AG09309 (cell line): ENCODE data around the gene NSD2.
A peak's percentile ranks its signal among the peaks of the same experiment; 100 is the strongest.

Experiments used
- DNase-seq: peaks from one replicate; pipeline ENCODE4 v3.0.0-alpha.2; 2010; ENCODE audit warnings: low read depth
- H3K4me3 ChIP-seq: 2 replicates; pipeline ENCODE4 v1.5.1; 2011; ENCODE audit warnings: mild to moderate bottlenecking, low read depth, low read length, moderate library complexity; ENCODE audit not compliant: control insufficient read depth
- CTCF ChIP-seq: IDR thresholded peaks from 2 replicates; pipeline ENCODE4 v1.5.1; 2011; ENCODE audit warnings: mild to moderate bottlenecking, low read depth, low read length, inconsistent platforms; ENCODE audit not compliant: insufficient read depth, control insufficient read depth; ENCODE audit errors: missing control alignments

The NSD2 gene

GRCh38 chr4:1870578-1871443 is at the start of gene NSD2:
Gene NSD2 (plus strand): TSS chr4:1871393. CDS start chr4:1900655, 29,262 bp downstream.
- peak within 1 kb of the TSS; percentile 63 for H3K4me3 ChIP-seq
- TF ChIP-seq CTCF = no peak
- peak; percentile 46 for DNase-seq

GRCh38 chr4:1821679-1822567 is 49.3 kb upstream of the NSD2 start:
- no peak overlapping the region for H3K4me3 ChIP-seq
- no peak for DNase-seq
- no peak for TF ChIP-seq CTCF

GRCh38 chr4:1822568-1823544 is 48.3 kb upstream of the NSD2 start:
- DNase-seq = no peak
- no peak for TF ChIP-seq CTCF
- no peak overlapping the region for H3K4me3 ChIP-seq

- TF ChIP-seq CTCF = no peak
- no peak for DNase-seq
- H3K4me3 ChIP-seq = no peak overlapping the region
These were observed 47.7 kb upstream of the NSD2 start for GRCh38 chr4:1823545-1823932.

GRCh38 chr4:1824746-1825145 is 46.4 kb upstream of the NSD2 start:
- no peak overlapping the region for H3K4me3 ChIP-seq
- no peak for TF ChIP-seq CTCF
- no peak for DNase-seq

- DNase-seq = no peak
These were observed 45.9 kb upstream of the NSD2 start for GRCh38 chr4:1825326-1825725.

More at GRCh38 chr4:1825326-1825725, 45.9 kb upstream of the NSD2 start:
- no peak overlapping the region for H3K4me3 ChIP-seq
- no peak for TF ChIP-seq CTCF
